DMS53 treated with DMSO at 0.1 percent for 48 hours (cell line): ENCODE data around the gene XIAP.
"Not testable (repeated sequence)": the region's sequence is repeated elsewhere in the genome, so short reads cannot be mapped to it uniquely, and the experiment has no call there.

Experiments used
- DNase-seq: peaks from one replicate; lab custom pipeline; 2025; ENCODE audit not compliant: unreplicated experiment; lab: John Stamatoyannopoulos, UW

Gene XIAP

DNA sequence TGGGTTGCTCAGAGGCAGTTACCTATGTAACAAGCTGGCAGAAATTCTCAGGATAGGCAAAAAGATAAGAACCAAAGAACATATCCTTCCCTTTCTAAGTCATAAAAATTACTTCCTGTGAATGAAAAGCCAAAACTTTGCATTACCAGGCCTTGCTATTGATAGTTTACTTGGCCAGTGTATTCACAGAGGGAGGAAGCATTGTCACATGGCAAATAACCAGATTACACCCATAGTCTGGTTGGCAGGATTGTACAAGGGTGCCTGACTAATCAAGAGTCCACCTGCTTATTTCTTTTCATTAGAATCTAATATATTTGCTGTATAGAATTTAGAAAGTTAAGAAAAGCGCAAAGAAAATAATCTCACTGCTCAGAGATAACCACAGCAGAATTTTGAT lies 14.1 kb downstream of the XIAP start:
- DNase-seq: no peak

DNA sequence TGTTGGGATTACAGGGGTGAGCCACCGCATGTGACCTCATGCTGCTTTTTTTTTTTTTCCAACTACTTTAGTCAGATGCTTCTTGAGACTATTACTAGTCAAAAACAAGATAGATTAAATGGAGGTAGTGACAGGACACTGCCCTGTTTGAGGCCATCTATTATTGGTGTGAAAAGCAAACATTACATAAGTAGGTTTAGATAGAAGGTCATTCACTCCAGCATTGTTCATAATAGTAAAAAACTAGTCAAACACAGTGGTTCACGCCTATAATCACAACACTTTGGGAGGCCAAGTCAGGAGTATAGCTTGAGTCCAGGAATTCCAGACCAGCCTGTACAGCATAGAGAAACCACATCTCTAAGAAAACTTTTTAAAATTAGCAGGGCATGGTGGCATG lies 16.3 kb downstream of the XIAP start:
- DNase-seq: peak; percentile 0

- no peak for DNase-seq
These were observed 17.0 kb downstream of the XIAP start for GRCh38 chrX:123876844-123877243.

GRCh38 chrX:123878252-123878721 lies 18.4 kb downstream of the XIAP start:
- no peak for DNase-seq

GRCh38 chrX:123881330-123881729 lies 21.5 kb downstream of the XIAP start:
- peak; percentile 84 for DNase-seq

GRCh38 chrX:123882391-123882790 lies 22.5 kb downstream of the XIAP start:
- DNase-seq: no peak

GRCh38 chrX:123884809-123885408 lies 25.1 kb downstream of the XIAP start:
- peak; percentile 45 for DNase-seq

- DNase-seq: peak; percentile 23
These were observed 39.8 kb downstream of the XIAP start for GRCh38 chrX:123899701-123900100.

GRCh38 chrX:123903261-123903660 lies 43.4 kb downstream of the XIAP start:
- DNase-seq: not testable (repeated sequence)

- no peak for DNase-seq
These were observed 45.5 kb downstream of the XIAP start for GRCh38 chrX:123905332-123905731.

GRCh38 chrX:123906557-123907316 lies 46.9 kb downstream of the XIAP start:
- no peak for DNase-seq

DNA sequence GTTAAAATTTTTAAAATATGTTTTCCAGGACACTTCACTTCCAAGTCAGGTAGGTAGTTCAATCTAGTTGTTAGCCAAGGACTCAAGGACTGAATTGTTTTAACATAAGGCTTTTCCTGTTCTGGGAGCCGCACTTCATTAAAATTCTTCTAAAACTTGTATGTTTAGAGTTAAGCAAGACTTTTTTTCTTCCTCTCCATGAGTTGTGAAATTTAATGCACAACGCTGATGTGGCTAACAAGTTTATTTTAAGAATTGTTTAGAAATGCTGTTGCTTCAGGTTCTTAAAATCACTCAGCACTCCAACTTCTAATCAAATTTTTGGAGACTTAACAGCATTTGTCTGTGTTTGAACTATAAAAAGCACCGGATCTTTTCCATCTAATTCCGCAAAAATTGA lies 49.7 kb downstream of the XIAP start:
- DNase-seq: no peak

DNA sequence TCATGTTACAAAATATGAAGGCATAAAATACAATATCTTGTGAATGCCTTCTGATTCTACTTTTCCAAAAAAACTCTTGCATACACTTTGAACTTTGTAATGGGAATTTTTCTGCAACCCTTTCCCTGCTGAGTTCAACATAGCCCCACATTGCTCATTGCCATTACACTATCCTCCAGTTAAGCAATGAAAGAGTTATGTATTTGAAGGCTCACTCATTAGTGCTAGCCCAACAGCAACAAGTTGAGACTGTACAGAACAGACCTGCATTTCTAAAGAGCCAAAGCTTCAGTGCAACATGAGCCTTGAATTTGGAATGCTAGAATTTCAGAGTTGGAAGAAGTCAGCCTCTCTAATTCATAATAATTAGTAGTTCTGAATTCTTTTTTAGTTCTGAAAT lies 57.2 kb downstream of the XIAP start:
- no peak for DNase-seq

DNA sequence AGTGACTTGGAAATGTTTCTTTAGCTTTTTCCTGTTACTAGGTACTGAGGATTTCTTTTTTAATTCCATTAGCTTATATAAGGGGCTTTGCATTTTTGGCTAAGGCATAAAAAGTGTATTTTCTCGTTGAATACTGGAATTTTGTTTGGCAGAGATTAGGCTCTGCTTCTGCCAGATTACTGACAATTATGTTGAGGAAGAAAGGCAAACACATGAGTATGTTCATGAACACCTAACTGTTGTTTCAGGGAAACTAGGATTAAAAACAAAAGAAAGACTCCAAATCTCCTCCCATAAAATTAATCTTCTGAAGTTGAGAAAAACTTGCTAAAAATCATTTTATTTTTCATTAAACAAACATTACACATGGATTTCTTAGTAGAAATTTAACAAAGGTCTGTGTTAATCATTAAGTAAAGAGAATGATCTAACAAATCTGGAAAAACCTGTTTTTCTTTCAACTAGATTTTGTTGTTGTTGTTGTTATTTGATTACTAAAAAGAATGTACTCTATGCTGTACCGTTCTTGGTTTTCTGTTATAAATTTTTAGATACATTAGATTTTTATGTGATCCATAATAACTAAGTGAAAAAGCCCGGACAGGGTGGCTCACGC lies 58.4 kb downstream of the XIAP start:
- DNase-seq: peak; percentile 73

DNA sequence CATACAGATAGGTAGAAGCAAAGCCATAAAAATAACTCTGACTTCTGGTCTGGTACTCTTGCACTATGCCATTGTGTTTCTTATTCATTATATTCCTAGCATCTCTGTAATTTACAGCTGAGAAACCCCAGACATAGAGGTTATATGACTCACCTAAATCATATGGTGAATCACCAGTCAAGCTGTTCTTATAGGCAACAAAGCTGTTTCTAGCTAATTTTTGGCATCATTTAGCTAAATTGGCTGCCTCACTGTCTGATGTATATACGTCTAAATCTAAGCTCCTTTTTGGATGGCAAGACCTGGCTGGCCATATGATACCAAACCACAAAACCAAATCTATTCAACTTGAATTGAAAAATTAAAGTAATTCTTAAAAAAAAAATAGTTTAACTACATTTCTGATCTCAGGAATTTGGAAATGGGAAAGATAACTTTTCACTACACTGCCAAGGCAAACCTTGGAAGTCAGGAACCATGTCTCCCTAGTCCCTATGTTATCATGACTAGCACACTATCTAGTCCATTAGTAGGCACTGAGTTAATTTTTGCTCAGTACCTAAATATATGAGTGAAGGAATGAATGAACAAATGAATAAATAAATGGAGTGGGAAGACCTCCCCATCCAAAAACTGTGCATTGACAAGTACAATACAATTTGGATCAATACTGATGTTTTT lies 60.4 kb downstream of the XIAP start:
- peak; percentile 28 for DNase-seq

- DNase-seq: no peak
These were observed 63.4 kb downstream of the XIAP start for GRCh38 chrX:123923211-123923610.

- DNase-seq: no peak
These were observed 64.3 kb downstream of the XIAP start for GRCh38 chrX:123924186-123924585.

GRCh38 chrX:123927845-123928244 lies 68.0 kb downstream of the XIAP start:
- no peak for DNase-seq

- not testable (repeated sequence) for DNase-seq
These were observed 72.2 kb downstream of the XIAP start for GRCh38 chrX:123932055-123932454.

- no peak for DNase-seq
These were observed 83.2 kb downstream of the XIAP start for GRCh38 chrX:123943074-123943473.

DNA sequence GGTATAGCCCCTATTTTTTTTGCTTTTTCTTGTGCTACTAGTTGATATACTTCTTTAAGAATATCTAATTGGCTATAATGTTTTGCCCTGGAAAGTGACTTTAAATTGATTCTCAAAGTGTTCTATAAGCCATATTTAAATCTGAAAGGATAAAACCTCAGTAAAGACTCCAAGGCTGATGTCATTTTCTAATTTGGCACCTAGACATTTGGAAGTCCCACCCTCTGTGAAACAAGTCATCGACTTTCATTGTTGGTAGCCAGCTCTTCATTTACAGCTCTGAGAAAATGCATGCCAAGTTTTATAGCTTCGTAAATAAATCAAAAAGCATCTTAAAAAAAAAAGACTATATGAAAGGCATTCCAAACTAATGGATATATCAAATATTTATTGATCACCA lies 83.6 kb downstream of the XIAP start:
- no peak for DNase-seq

- DNase-seq: no peak
These were observed 90.0 kb downstream of the XIAP start for GRCh38 chrX:123949846-123950245.
